HG02943 (cell line): ENCODE measurements around the gene PLEKHG5.

ENCODE experiments used
- ATAC-seq: cut with Tn5 transposase; IDR thresholded peaks from one replicate; pipeline ENCODE4 v1.9.1; 2021; ENCODE audit warnings: mild to moderate bottlenecking, low read depth, moderate library complexity; ENCODE audit not compliant: unreplicated experiment

Gene PLEKHG5

DNA sequence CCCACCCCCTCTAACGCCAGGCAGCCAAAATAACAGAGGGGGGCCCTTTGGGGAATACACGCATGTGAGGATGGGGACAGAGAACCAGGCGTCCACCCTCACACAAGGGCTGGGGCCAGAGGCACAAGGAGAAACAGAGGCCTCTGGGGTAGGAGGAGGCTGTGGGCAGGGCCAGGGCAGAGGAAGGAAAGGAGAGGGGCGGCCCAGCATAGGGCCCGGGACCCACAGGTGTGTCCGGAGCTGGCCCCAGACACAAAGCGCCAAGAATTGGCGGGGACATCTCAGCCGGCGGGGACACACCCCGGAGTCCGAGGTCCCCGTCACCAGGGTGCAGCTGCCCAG lies 6.7 kb downstream of the PLEKHG5 start:
- ATAC-seq = no peak

DNA sequence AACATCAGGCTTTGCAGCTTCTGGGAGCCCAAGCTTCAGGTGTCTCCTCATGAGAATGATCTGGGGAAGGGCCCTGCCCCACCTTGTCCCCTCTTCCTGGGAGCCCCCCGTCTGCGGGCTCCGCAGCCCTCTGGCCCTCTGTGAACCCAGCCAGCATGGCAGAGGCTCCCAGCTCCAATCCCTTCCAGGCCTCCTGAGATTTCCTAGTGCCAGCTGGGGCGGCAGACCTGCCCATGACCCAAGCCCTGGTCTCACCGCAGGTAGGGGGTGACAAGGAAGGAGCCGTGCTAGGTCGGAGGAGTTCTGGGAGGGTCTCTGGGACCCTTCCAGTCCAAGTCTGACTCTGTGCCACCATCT lies 7.7 kb downstream of the PLEKHG5 start:
- ATAC-seq = no peak

DNA sequence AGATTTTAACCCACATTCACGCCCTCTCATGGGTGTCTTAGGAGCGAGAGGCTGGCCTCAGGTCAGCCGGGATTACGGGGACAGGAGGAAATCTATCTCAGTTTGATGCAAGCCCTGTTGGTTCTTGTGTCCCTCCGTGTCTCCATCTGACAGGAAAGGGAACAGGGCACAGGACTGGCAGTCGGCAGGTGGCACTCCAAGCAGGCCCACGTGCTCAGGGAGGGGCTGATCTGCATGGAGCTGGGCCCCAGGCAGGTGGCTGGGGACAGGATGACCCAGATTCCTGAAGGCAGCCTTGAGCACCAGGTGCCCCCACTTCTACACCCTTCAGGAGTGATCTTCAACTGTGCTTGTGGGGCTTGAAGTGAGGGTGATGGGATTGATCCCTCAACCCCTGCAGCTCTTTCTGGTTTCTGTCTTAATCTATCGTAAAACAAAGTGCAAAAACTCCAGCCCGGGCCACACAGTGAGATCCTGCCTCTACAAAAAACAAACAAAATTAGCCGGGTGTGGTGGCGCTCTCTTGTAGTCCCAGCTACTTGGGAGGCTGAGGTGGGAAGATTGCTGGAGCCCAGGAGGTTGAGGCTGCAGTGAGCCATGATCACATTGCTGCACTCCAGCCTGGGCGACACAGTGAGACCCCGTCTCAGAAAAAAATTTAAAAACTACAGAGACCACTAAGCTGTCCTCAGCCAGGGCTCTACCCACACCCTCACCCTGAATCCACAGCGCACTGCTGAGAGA lies 8.3 kb downstream of the PLEKHG5 start:
- ATAC-seq = no peak

DNA sequence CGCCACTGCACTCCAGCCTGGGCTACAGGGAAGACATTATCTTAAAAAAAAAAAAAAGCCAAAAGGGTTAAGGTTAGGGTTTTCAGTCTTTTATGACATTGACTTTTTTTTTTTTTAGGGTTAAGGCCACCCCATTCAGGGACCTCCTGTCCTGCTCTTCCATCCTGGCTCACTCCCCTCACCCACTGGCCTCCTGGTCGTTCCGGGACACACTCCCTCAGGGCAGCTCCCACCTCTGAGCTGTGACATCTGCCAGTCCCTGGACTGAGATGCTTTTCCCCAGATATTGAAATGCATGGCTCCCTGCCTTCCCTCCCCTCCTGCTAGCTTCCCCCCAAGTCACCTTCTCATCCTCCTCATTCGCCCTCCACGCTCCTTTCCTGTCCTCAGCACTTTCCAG lies 9.6 kb downstream of the PLEKHG5 start:
- ATAC-seq = no peak

DNA sequence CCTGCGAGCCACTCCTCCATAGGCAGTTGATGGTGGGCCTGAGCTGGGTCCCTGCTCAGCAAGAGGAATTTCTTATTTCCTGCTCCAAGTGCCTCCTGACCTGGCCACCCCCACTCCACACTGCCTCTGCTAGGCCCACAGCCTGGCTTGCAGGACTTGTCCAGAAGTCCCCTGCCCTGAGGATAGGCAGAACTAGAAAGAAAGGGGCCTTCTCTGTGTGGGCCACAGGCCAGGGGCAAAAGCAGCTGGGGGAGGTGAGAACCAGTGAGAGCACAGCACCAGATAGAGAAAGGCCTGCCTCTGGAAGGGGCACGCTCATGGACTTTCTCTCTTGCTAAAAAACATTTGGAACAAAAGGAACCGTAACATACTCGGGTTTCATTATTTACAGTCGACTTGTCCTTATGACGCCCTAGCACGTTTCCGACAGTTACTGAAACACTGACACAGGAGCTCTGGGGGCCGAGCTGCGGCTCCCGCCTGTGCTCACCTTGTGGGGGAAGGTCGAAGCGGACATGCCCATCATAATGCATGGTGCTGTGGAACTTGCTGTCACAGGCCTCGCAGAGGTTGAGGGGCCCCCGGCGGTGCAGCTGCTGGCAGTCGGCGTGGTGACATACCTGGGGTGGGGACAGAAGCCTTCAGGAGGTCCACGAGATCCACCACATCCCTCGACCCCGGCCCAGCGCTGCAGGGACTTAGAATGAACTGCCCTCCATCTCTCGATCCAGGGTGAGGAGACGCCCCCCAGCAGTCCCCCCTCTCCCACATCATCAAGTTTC lies 14.2 kb downstream of the PLEKHG5 start:
- no peak for ATAC-seq

DNA sequence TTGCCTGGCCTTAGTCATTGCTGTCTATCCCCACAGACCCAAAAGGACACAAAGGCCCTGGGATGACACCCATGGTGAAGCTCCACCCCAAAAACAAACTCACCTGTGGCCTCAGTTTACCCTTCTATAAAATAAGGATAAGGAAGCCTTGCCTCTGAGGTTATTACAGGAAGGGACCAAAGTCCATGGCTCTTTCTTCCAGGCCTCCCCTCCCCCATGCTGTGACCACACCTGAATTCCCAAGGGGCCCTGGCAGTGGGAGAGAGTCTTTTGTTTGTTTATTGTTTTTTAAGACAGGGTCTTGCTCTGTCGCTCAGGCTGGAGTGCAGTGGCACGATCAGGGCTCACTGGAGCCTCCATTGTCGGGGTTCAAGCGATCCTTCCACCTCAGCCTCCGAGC lies 15.0 kb downstream of the PLEKHG5 start:
- ATAC-seq = no peak

DNA sequence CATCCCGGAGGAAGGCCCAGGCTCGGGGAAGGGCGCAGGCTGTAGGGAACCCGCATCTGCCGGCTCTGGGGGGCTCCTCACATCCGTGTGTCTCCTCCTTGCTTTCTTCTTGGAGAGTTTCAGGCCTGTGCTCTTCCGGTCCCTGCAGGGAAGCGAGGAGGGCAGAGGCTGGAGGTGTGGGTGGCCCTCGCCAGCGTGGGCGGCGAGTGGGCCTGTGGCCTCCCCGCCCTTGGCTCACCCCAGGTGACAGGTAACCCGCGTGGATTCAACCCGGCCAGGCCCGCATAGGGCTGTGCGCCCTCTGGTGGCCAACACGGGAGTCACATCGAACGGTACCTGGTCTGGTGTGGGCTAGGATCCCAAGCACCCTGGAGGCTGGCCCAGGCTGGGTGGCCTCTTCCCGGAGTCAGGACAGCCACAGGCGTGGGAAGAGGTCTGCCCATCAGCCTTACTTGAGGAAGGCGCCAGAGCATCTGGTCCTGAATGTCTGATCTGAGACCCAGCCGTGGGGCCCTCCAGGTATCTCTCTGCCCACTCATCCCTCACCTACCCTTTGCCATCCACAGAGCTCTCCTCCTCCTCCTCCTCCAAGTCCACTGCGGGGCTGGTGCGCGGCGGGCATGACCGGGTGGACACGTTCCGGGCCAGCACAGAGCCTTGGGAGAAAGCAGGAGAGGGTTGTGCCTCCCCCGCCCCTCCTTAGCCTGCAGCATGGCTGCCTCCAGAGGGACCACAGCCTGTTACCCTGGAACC lies 15.9 kb downstream of the PLEKHG5 start:
- ATAC-seq = no peak

DNA sequence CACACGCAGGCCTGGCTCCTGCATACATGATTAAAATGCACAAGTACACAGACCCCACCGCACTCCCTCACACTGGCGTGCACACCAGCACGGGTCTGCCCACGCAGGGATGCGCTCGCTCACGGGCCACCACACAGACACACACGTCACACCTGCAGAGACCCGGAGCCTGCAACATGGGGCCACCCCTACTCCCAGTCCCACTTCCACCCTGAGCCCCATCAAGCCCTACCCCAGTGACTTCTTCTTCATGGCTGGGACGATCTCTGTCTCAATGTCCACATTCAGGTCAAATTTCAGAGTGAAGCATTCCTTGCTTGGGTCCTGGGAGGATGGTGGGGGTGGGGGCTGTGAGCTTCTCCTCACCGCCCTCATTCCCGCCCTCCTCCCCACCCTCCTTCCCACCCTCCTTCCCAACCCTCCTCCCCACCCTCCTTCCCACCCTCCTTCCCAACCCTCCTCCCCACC lies 16.6 kb downstream of the PLEKHG5 start:
- ATAC-seq = no peak

DNA sequence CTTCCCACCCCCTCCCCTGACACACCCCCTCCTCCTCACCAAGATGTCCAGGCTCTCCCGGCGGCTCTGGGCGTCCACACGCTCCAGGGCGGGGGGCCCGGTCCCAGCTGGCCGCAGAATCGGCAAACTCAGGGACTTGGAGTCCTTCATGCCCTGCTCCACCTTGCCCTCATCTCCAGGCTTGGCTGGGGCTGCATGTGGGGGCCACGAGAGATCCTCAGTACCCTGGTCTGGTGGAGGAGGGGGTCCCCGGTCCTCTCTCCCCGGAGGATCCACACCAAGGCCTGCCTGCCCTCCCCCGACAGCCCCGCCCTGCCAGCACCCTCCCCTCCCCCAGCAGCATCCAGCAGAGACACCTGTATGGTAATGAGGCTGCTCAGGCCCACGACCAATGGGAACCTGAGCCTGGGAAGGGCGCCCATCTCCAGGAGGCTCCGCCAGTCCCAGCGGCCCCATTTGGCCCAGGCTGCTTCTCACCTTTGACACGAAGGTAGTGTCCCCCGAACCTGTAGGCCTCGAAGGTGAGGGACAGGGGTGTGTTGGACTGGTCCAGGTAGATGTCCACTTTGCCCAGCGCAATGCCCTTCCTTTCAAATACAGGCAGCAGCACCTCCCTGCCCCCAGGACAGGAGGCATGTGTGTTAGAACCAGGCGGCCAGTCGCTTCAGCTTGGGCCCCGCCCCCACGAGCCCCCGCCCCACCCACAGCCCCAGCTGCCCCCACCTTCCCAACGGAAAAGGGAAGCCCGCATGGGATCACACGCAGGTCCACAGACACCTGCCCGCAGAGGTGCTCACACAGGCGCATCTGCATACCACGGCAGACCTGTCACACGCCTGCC lies 17.3 kb downstream of the PLEKHG5 start:
- no peak for ATAC-seq

DNA sequence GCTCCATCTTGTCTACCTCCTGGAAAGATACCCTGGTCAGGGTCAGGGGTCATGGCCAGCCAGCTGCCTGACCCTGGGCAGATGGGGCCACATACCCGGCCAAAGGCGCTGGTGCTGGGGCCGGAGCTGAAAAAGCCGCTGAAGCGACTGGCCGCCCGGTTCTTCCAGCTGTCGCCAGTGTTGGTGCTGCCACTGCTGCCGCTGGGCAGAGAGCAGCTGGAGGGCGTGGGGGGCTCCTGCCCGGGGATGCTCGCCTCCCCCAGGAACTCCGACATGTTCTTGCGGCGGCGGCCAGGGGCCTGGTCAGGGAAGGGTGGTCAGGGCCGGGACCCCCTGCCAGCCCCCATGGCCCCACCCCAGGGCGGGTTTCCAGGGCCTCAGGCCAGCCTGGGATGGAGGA lies 18.3 kb downstream of the PLEKHG5 start:
- no peak for ATAC-seq

DNA sequence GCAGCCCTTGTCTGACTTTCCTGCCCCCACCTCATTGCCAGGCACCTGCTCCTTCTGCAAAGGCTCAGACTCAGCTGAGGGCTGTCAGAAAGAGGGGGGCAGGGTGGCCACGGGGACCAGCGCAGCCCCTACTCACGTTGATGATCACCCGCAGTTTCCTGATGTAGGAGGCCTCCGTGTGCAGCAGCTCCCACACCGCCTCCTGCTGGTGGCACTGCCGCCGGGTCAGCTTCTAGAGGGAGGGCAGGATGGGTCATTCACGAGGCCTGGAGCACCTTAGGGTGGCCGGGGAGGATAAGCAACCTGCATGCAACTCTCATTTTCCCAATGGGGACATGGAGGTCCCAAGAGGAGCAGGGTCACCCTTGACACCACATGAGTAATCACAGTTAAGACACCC lies 19.1 kb downstream of the PLEKHG5 start:
- no peak for ATAC-seq

DNA sequence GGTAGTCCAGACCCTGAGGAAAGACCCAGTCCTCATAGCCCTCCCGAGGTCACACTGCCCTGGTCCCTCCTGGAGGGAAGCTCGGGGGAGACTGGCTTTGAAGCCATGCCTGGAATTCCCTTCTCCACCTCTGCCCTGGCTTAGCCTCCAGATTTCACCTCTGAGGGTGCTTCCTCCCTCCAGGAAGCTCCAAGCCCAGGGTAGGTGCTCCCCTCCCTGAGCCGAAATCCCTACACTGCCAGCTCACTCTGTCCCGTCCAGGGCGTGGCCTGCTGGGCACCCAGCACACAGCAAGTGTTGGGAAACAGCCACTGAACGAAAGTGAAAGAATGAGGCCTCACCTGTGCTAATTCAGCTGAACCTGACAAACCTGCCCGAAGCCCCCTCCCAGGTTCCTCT lies 19.5 kb downstream of the PLEKHG5 start:
- ATAC-seq = no peak

DNA sequence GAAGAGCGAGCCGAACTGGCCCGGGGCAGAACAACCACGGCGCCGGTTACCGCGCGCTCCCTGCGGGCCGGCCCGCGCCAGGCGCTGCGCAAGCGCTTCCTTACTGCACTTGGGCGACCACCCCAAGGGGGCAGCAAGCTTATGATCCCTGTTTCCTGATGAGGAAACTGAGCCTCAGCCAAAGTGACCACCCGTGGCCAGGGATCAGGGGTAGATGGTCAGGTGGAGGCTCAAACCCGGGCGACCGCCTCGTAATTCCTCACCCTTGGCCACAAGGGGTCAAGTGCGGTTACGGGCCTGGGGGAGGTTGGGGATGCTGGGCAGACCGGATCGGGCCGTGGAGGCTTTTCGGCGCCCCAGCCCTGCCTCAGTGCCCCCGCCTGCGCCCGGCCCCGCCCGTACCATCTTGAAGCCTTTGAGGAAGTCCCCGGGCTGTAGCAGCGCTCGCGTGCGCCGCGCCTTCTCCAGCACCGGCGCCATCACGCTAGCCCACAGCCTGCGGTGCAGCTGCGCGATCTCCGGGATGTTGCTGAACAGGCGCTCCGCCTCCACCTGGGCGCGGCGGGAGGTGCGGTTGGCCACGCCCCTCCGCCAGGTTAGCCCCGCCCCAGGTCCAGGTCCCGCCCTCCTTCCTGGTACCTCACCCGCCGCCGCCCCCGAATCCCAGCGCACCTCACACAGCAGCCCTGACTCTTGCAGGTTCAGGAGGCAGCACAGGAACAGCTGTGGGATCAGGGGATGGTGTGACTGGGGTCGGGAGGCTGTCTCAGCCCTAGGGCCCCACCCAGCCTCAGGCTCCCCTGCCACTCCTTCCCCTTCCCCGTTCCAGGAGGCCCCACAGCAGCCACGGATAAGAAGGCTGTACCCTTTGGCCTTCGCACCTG lies 20.1 kb downstream of the PLEKHG5 start:
- no peak for ATAC-seq

DNA sequence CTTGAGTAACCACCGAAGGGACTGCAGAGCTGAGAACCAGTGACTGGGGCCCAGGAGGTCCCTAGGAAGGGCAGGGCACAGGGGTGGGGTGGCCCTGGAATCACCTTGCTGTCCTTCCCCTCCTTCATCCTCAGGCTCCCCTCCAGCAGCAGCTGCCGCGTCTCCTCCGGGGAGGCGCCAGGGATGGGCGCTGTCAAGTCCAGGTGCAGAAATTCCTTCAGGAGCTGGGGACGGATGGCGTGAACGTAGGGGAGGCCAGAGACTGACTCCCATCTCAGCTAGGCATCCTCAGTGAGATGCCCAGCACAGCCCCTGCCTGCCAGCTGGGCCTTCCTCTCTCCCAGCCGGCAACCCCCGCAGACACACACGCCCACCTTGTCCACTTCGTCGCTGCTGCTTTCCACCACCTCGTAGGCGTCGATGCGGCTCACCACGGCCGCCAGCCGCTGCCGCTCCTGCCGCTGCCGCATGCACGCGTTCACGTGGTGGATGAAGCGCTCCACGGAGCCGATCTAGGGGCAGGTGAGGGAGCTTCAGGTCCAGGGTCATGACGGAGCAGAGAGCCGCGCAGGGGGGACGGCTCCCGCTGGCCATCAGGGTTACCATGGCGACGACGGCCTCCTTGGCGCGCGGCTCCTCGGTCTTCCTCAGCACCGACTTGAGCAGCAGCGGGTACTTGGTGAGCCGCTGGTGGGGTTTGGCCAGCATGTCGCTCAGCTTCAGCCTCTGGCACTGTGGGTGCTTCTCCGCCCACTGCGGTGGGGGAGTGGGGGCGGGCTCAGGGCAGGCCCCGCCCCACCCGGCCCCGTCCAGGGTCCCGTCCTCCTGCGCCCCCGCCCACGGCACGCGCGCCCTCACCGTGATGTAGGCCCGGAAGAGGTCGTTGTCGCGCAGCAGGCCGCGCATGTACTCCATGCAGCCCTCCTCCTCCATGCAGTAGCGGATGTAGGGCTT lies 21.1 kb downstream of the PLEKHG5 start:
- ATAC-seq = no peak

DNA sequence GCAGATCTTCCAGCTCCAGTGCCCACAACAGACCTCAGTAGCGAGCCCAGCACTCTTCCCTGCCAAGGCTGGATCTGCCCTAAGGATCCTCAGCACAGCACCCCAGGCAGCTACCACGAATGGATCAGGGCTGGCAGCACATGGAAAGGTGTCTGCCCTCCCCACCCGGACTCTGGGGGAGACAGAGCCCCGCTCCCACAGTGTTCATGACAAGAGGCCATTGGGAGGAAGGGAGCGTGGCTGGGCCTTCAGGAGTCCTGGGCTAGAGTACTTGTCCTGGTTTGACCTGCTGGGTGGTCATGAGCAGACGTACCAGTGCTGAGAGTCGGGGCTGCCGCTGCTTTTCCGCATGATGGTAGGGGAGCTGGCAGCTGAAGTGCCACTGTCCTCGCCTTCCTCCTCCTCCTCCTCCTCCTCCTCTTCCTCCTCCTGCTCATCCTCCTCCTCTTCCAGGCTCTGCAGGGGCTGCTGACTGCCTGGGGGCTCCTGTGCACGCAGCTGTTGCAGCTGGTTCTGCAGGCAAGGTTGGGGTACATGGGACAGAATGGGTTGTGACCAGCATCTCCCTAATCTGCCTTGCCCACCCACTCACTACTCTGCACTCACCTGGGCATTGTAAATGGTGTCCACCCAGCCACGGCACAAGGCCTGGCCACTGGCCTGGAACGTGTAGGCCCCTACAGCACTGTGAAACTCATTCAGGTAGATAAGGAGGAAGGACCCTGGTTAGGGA lies 22.6 kb downstream of the PLEKHG5 start:
- no peak for ATAC-seq

DNA sequence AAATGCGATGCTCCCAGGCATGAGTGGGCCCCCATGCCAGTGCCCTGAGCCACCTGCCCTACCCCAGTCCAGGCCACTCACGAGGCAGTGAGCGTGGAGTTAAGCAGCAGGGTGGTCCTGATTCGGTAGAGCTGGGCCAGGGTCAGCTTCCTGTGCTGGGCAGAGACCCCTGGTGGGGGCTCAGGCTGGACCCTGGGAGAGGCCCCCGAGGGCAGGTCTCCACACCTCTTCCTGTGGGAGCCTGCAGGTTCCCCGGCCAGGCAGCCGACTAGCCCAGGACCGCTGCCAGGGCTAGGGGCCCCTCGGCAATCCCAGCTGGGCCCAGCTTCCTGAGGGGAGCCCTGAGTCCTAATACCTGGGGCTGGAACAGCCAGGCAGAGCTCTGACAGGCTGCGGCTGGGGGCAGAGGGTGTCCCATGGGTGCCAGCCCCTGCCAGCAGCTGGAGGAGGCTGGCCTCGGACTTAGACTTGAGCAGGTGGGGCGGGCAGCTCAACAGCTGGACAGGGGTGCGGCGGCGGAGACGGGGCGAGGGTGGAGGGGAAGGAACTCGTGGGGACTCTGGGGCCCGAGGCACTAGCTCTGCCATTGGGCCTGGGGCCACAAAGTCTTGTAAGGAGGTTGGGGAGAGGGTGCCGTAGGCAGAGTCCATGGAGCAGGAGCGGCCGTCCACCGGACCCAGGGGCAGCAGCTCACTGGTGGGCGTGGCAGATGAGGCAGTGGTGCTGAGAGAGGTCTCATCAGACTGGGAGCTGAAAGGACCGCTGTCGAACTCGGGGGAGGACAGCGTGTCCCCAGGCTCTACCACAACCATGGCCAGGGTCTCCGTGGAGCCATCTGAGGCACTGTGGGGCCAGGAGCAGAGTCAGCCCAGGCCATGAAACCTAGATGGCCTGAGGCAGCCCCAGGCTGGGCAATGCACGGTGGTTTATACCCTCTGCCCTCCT lies 23.5 kb downstream of the PLEKHG5 start:
- no peak for ATAC-seq

DNA sequence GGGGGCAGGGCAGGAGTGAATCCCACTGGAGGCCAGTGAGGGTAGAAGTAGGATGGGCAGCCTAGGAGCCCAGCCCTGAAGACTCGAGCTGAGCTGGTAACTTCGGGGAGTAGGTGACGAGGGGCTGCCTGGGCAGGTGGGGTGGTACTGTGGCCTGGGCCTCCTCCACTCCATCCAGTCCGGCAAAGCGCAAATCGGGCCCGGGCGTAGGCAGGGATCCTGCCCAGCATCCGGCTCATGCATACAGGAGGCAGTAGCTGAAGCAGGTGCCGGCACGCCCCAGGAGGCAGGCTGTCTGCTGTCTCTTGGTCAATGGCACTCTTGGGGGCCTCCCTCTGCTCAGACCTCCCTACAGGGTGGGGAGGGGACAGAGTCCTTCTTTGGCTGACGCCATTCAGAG lies 24.2 kb downstream of the PLEKHG5 start:
- no peak for ATAC-seq
